Subcutaneous abdominal adipose tissue (tissue), 5 donors: Measurements from ENCODE around the gene CD63.

Experiments used
- H3K27ac ChIP-seq: one replicate; pipeline ENCODE4 v1.7.0; 2013; ENCODE audit warnings: low read depth, mild to moderate bottlenecking, inconsistent platforms, low read length, moderate library complexity
- H3K27me3 ChIP-seq, 5 donors: one replicate each; pipeline ENCODE4 v1.7.0; 2013; ENCODE audit warnings: low read length in 5 of 5, inconsistent platforms in 1 of 5; ENCODE audit not compliant: control insufficient read depth in 5 of 5, insufficient read depth in 4 of 5
- H3K36me3 ChIP-seq, 5 donors: one replicate each; pipeline ENCODE4 v1.7.0; 2013; ENCODE audit warnings: low read length in 5 of 5; ENCODE audit not compliant: control insufficient read depth in 5 of 5, insufficient read depth in 5 of 5
- H3K4me1 ChIP-seq, 5 donors: one replicate each; pipeline ENCODE4 v1.7.0; 2013; ENCODE audit warnings: low read length in 5 of 5, mild to moderate bottlenecking in 3 of 5, moderate library complexity in 1 of 5; ENCODE audit not compliant: control insufficient read depth in 5 of 5, insufficient read depth in 5 of 5
- H3K4me3 ChIP-seq, 5 donors: one replicate each; pipeline ENCODE4 v1.7.0; 2013; ENCODE audit warnings: low read length in 5 of 5, low read depth in 1 of 5
- H3K9ac ChIP-seq, 5 donors: one replicate each; pipeline ENCODE4 v1.7.0; 2013; ENCODE audit warnings: low read length in 5 of 5, mild to moderate bottlenecking in 4 of 5, moderate library complexity in 3 of 5
- H3K9me3 ChIP-seq, 5 donors: one replicate each; pipeline ENCODE4 v1.7.0; 2013; ENCODE audit warnings: low read length in 5 of 5; ENCODE audit not compliant: control insufficient read depth in 5 of 5
- donor health status: healthy.
- donor health status: healthy.
- donor health status: healthy.
- donor health status: healthy.
- donor health status: healthy.

Gene CD63

GRCh38 chr12:55715833-55716581 lies 12.8 kb downstream of the CD63 start, which contains the start of gene BLOC1S1:
TSS of gene BLOC1S1 (plus strand) at chr12:55716046. CDS start at chr12:55716052, 6 bp downstream.
- Histone ChIP-seq H3K9me3 (no peaks in the 10 kb centered on the region), H3K27ac (peak within 1 kb of the TSS; percentile 96), H3K9ac (peak within 1 kb of the TSS; percentile 79 to 91 (median 82)), H3K4me1 (peaks cover 35 to 85% (median 72%) of the 10 kb centered on the region in 5 donors), H3K4me3 (peak within 1 kb of the TSS; percentile 70 to 84 (median 74)), H3K36me3 (peaks cover 0 to 10% (median 0%) of the 10 kb centered on the region in 5 donors), H3K27me3 (no peaks in the 10 kb centered on the region)

GRCh38 chr12:55715169-55715764 lies 13.5 kb downstream of the CD63 start:
- Histone ChIP-seq H3K27me3 (no peaks in the 10 kb centered on the region), H3K27ac (peak overlapping the region; percentile 96), H3K4me1 (peaks cover 32 to 85% (median 68%) of the 10 kb centered on the region in 5 donors), H3K9ac (peak overlapping the region; percentile 20 to 91 (median 81)), H3K9me3 (no peaks in the 10 kb centered on the region), H3K36me3 (peaks cover 0 to 10% (median 0%) of the 10 kb centered on the region in 5 donors), H3K4me3 (peak overlapping the region; percentile 51 to 81 (median 72))

- peaks cover 21 to 85% (median 66%) of the 10 kb centered on the region in 5 donors for H3K4me1 ChIP-seq
These were observed 15.1 kb downstream of the CD63 start for GRCh38 chr12:55713721-55714120.

GRCh38 chr12:55712700-55713415 lies 16.0 kb downstream of the CD63 start:
- Histone ChIP-seq H3K9me3 (no peaks in the 10 kb centered on the region), H3K4me1 (peaks cover 16 to 84% (median 65%) of the 10 kb centered on the region in 5 donors), H3K4me3 (peak overlapping the region in 4 of 5 donors; percentile 13 to 84 (median 61)), H3K36me3 (no peaks in the 10 kb centered on the region), H3K9ac (peak overlapping the region; percentile 2 to 82 (median 48)), H3K27me3 (no peaks in the 10 kb centered on the region), H3K27ac (peak overlapping the region; percentile 96)

More at GRCh38 chr12:55713721-55714120, 15.1 kb downstream of the CD63 start:
- Histone ChIP-seq H3K9me3 (no peaks in the 10 kb centered on the region), H3K9ac (peak overlapping the region in 1 of 5 donors; percentile 58), H3K4me3 (no peak overlapping the region), H3K36me3 (peaks cover 0 to 1% (median 0%) of the 10 kb centered on the region in 5 donors), H3K27me3 (no peaks in the 10 kb centered on the region), H3K27ac (peak overlapping the region; percentile 96)

GRCh38 chr12:55711786-55712553 lies 16.8 kb downstream of the CD63 start:
- Histone ChIP-seq H3K9ac (peak overlapping the region; percentile 59 to 94 (median 74)), H3K36me3 (no peaks in the 10 kb centered on the region), H3K9me3 (no peaks in the 10 kb centered on the region), H3K27ac (peak overlapping the region; percentile 96), H3K27me3 (no peaks in the 10 kb centered on the region), H3K4me3 (peak overlapping the region; percentile 58 to 84 (median 67)), H3K4me1 (peaks cover 7 to 82% (median 63%) of the 10 kb centered on the region in 5 donors)

GRCh38 chr12:55708695-55709233 lies 20.0 kb downstream of the CD63 start:
- no peaks in the 10 kb centered on the region for H3K9me3 ChIP-seq
- peak overlapping the region; percentile 58 to 84 (median 67) for H3K4me3 ChIP-seq
- peaks cover 0 to 5% (median 0%) of the 10 kb centered on the region in 5 donors for H3K27me3 ChIP-seq
- H3K27ac ChIP-seq, result peak overlapping the region; percentile 96
- H3K9ac ChIP-seq, result peak overlapping the region in 3 of 5 donors; percentile 35 to 82 (median 74)
- peaks cover 0 to 88% (median 75%) of the 10 kb centered on the region in 5 donors for H3K4me1 ChIP-seq
- no peaks in the 10 kb centered on the region for H3K36me3 ChIP-seq

- Histone ChIP-seq H3K36me3 (no peaks in the 10 kb centered on the region), H3K27ac (peak within 1 kb of the TSS; percentile 96), H3K9ac (peak within 1 kb of the TSS; percentile 35 to 83 (median 64)), H3K9me3 (no peaks in the 10 kb centered on the region), H3K27me3 (peaks cover 0 to 5% (median 0%) of the 10 kb centered on the region in 5 donors), H3K4me3 (peak within 1 kb of the TSS; percentile 64 to 94 (median 70)), H3K4me1 (peaks cover 0 to 91% (median 78%) of the 10 kb centered on the region in 5 donors)
These were observed 20.7 kb downstream of the CD63 start, which contains the start of gene ITGA7 for GRCh38 chr12:55707841-55708694. TSS of gene ITGA7 (minus strand) at chr12:55707904. CDS start at chr12:55707682, 222 bp downstream.

GRCh38 chr12:55707219-55707671 lies 21.6 kb downstream of the CD63 start:
- Histone ChIP-seq H3K9ac (peak overlapping the region; percentile 17 to 83 (median 64)), H3K27ac (peak overlapping the region; percentile 85), H3K9me3 (no peaks in the 10 kb centered on the region), H3K27me3 (peaks cover 0 to 5% (median 0%) of the 10 kb centered on the region in 5 donors), H3K4me1 (peaks cover 2 to 88% (median 78%) of the 10 kb centered on the region in 5 donors), H3K4me3 (peak overlapping the region; percentile 64 to 94 (median 70)), H3K36me3 (peaks cover 0 to 6% (median 4%) of the 10 kb centered on the region in 5 donors)
